C4-2B (cell line): ENCODE results near the gene FGF1.

ENCODE experiments used
- ZFX ChIP-seq: fragments of 450-650 bp; IDR thresholded peaks from 2 replicates; pipeline ENCODE4 v1.6.1; 2017
- TF ChIP-seq, protein P1 (sequence below): fragments of 450-650 bp; conservative IDR thresholded peaks from 2 replicates; pipeline ENCODE4 v1.5.1; 2017; ENCODE audit warnings: mild to moderate bottlenecking

GRCh38 chr5:142689081-142689480, 3.2 kb upstream of the FGF1 start:
- TF ChIP-seq, protein P1, sequence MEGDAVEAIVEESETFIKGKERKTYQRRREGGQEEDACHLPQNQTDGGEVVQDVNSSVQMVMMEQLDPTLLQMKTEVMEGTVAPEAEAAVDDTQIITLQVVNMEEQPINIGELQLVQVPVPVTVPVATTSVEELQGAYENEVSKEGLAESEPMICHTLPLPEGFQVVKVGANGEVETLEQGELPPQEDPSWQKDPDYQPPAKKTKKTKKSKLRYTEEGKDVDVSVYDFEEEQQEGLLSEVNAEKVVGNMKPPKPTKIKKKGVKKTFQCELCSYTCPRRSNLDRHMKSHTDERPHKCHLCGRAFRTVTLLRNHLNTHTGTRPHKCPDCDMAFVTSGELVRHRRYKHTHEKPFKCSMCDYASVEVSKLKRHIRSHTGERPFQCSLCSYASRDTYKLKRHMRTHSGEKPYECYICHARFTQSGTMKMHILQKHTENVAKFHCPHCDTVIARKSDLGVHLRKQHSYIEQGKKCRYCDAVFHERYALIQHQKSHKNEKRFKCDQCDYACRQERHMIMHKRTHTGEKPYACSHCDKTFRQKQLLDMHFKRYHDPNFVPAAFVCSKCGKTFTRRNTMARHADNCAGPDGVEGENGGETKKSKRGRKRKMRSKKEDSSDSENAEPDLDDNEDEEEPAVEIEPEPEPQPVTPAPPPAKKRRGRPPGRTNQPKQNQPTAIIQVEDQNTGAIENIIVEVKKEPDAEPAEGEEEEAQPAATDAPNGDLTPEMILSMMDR, result no peak
- TF ChIP-seq ZFX, result no peak
